ENCODE results near the gene GNG4.
"Not testable (repeated sequence)": the region's sequence is repeated elsewhere in the genome, so short reads cannot be mapped to it uniquely, and the experiment has no call there.

The GNG4 gene

GRCh38 chr1:235648954-235649367 lies 623 bp downstream of the GNG4 start:
- peak; percentile 66 for DNase-seq

DNA sequence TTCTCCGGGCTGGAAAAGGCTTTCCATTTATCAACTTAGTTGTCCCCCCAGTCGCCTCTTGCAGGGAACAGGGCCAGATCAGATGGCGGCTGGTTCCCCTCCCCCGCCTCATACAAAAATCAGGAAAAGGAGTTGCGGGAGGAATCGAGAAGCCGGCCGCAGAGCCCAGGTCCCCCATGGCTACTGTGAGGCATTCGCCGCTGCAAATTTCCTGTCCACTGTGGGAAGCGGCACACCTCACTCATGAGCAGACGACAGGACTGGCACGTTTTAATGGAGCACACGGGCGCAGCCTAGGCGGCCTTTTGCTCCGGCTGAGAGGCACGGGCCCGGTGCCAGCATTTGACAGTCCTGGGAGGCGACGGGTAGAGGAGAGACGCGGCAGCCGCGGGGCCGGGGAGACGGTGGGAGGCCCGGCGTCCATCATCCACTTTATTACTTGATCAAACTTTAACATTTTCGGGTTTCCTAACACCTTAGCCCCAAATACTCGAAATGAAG lies 1.1 kb downstream of the GNG4 start:
- peak; percentile 8 for DNase-seq

GRCh38 chr1:235647537-235647936 lies 2.0 kb downstream of the GNG4 start:
- not testable (repeated sequence) for DNase-seq

DNA sequence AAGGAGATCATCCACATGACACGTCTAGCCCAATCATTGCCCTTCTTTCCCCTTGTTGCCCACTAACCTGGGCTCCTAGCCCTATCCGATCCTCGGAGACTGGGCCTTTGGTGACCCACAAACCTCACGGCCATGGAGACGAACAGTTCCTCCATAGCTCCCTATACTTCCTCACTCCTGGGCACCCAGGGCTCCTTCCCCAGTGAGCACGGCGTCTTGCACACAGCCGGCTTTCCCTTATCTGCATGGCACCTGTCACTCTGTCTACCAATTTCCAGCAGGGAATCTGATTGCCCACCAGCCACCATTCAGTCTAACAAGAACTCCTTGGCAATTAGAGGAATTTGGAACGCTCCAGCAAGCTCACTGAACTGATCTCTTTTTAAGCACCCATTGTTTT lies 3.1 kb downstream of the GNG4 start:
- DNase-seq: no peak

DNA sequence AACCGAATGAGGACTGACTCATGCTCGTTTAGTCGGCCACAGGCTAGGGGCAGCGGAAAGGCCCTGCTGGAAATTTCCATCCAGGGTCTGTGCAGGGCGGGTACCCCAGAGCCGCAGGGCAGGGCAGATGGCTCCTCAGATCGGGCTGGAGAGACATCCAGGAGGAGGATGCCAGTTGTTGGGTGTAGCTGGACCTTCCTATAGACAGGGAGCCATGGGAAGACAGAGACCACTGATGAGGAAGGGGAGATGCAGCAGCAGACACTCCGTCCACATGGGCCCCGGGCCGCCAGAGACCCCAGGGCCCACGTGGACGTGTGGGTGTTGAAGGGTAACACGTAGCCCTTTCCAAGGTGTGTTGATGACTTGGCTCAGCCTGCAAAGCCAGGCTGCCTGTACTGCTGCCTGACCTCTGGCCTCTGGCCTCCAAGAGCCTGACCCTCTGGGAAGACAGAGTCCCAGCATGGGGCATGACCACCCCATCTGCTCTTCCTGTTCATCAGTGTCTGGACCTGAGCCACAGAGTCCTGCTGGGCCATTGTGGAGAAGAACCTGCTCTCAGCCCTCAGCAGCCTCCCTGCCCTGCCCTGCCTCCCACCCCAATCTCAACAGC lies 4.8 kb downstream of the GNG4 start:
- DNase-seq: no peak

- DNase-seq: no peak
Observed at GRCh38 chr1:235643837-235644692, 5.5 kb downstream of the GNG4 start.

DNA sequence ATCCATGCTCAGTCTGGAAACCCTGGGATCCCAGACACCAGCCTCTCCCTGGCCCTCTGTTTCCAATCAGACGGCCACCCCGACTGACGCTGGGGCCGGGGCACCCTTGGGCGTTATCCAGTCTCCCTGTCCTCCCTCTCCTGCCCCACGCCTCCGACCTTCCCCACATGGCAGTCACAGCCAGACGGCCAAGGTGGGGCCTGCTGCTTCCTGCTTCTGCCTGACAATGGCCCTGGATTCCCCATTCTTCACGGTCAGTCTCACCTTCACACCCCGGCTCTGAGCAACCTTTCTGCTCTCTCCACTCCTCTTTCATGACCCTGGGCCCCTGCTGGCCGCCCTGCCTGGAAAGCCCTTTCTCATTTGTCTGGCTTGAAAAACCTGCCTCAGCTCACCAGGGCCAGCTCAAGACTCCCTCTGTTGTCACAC lies 6.6 kb downstream of the GNG4 start:
- DNase-seq: no peak

- DNase-seq: peak; percentile 17
Observed at GRCh38 chr1:235642011-235642942, 7.3 kb downstream of the GNG4 start.

GRCh38 chr1:235640580-235640979 lies 9.0 kb downstream of the GNG4 start:
- DNase-seq: no peak

GRCh38 chr1:235639226-235640205 lies 10.1 kb downstream of the GNG4 start:
- DNase-seq: no peak

GRCh38 chr1:235638612-235639011 lies 11.0 kb downstream of the GNG4 start:
- not testable (repeated sequence) for DNase-seq

GRCh38 chr1:235637756-235638534 lies 11.6 kb downstream of the GNG4 start:
- DNase-seq: no peak

GRCh38 chr1:235635938-235636662 lies 13.5 kb downstream of the GNG4 start:
- no peak for DNase-seq

GRCh38 chr1:235632506-235633401 lies 16.8 kb downstream of the GNG4 start:
- DNase-seq: peak; percentile 83

DNA sequence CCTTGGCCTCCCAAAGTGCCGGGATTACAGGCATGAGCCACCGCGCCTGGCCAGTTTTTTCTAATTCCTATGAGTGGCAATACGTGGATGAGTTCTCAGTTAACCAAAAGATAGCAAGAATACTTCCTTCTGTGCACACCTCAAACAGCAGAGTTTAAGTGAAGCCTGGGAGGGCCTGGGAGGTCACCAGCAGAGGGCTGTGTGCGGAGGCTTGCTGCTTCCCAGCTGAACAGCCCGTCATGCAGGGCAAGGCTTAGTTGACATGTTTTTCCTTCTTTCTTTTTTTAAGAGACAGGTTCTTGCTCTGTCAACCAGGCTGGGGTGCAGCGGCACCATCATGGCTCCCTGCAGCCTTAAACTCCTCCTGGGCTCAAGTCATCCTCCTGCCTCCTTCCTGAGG lies 17.8 kb downstream of the GNG4 start:
- DNase-seq: no peak

- no peak for DNase-seq
Observed at GRCh38 chr1:235628316-235629005, 21.1 kb downstream of the GNG4 start.

- no peak for DNase-seq
Observed at GRCh38 chr1:235625831-235626230, 23.8 kb downstream of the GNG4 start.

DNA sequence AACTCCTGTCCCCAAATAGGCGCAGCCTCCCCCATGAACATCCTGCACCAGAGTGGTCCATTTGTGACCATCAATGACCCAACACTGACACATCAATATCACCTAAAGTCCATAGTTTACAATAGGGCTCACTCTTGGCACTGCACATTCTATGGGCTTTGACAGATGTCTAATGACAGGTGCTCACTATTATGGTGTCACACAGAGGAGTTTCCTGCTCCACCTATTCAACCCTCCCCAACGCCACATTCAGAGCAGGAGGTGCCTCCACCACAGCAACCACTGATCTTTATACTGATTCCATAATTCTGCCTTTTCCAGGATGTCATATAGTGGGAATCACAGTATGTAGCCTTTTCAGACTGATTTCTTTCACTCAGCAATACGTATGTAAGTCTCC lies 24.2 kb downstream of the GNG4 start:
- DNase-seq: no peak
